Lower lobe of right lung (tissue), 2 donors: ENCODE measurements around the gene ZNF219. TPM values are rescaled to one million over a fixed set of nuclear protein-coding genes. Genes with fewer than 3 reads are reported as not detected.

Experiments
- ATAC-seq, 2 donors: fragments of 200-7000 bp; cut with Tn5 transposase; one replicate each; pipeline ENCODE4 v1.9.1; 2020 to 2022; ENCODE audit warnings: mild to moderate bottlenecking in 2 of 2, moderate library complexity in 2 of 2
- DNase-seq: peaks from one replicate; pipeline ENCODE4 v3.0.0-alpha.2; 2020
- H3K27ac ChIP-seq: fragments of 200-600 bp; one replicate; pipeline ENCODE4 v1.8.0; 2022
- H3K27me3 ChIP-seq: fragments of 200-600 bp; one replicate; pipeline ENCODE4 v1.8.0; 2022; ENCODE audit warnings: low read depth
- H3K36me3 ChIP-seq: fragments of 200-600 bp; one replicate; pipeline ENCODE4 v1.8.0; 2022; ENCODE audit warnings: mild to moderate bottlenecking
- H3K4me1 ChIP-seq: fragments of 200-600 bp; one replicate; pipeline ENCODE4 v1.8.0; 2022
- H3K4me3 ChIP-seq: fragments of 200-600 bp; one replicate; pipeline ENCODE4 v1.8.0; 2022; ENCODE audit warnings: mild to moderate bottlenecking
- H3K9me3 ChIP-seq: fragments of 200-600 bp; one replicate; pipeline ENCODE4 v1.8.0; 2022
- intact Hi-C: fragments of 100-400 bp; cut with DNase I; formaldehyde crosslinking; loops from one replicate; pipeline ENCODE4 v1.11.0; 2022
- total RNA-seq: library from RNA; stranded (reverse); fragmentation: NEBNext Ultra II Directional; extraction: Animal tissue kit (Norgen Biotek cat#: 25700); gene quantifications from one replicate; pipeline ENCODE4 v1.2.1, GENCODE V29; 2021
- TF ChIP-seq, protein P1 (sequence below): fragments of 200-600 bp; IDR thresholded peaks from one replicate; pipeline ENCODE4 v1.8.0; 2022; ENCODE audit warnings: antibody characterized with exemption, mild to moderate bottlenecking
- donor health status: DM: no; HTN: yes; CAD: no; lungs with severe emphysema.

The ZNF219 gene
- total RNA-seq, 1 donor from 2014 or later, result 46.1 TPM

DNA sequence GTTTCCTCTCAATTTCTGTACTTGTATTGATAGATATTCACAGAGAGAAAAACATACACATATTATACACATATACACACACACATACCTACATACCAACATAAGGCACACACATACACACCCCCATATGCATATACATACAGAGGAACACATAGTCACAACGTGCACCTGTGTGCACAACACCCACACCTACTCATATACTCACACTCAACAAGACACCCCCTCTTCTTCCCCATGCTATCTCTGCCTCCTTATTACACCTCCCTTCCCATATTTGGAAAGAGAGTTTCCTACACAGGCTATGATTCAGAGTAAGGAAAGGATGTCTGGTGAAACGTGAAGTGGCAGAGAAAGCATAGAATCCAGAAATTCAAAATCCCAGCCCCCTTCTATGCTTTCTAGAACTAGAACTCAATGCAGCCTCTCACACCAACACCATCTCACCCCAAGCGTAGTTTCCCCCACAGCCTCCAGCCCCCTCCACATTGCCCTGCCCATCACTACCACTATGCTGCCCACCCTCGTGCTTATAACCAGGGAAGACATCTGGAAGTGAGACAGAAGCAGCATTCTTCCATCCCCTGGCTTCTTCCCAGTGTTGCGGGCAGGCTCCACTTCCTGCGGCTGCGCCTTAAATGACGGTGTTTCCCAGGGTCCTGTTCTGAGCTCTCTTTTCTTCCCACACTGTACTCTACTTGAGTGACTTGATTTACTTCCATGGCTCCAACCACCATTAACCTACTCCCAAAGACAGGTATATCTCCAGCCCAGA, 38.4 kb downstream of the ZNF219 start:
- no peaks in the 10 kb centered on the region for H3K9me3 ChIP-seq
- ATAC-seq, result no peak
- H3K27me3 ChIP-seq, result no peaks in the 10 kb centered on the region
- no peak overlapping the region for H3K4me3 ChIP-seq
- DNase-seq, result no peak
- peaks cover 7% of the 10 kb centered on the region for H3K4me1 ChIP-seq
- intact Hi-C loops, result no loop called here
- H3K36me3 ChIP-seq, result no peaks in the 10 kb centered on the region
- no peak overlapping the region for H3K27ac ChIP-seq
- TF ChIP-seq, protein P1, sequence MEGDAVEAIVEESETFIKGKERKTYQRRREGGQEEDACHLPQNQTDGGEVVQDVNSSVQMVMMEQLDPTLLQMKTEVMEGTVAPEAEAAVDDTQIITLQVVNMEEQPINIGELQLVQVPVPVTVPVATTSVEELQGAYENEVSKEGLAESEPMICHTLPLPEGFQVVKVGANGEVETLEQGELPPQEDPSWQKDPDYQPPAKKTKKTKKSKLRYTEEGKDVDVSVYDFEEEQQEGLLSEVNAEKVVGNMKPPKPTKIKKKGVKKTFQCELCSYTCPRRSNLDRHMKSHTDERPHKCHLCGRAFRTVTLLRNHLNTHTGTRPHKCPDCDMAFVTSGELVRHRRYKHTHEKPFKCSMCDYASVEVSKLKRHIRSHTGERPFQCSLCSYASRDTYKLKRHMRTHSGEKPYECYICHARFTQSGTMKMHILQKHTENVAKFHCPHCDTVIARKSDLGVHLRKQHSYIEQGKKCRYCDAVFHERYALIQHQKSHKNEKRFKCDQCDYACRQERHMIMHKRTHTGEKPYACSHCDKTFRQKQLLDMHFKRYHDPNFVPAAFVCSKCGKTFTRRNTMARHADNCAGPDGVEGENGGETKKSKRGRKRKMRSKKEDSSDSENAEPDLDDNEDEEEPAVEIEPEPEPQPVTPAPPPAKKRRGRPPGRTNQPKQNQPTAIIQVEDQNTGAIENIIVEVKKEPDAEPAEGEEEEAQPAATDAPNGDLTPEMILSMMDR, result no peak

DNA sequence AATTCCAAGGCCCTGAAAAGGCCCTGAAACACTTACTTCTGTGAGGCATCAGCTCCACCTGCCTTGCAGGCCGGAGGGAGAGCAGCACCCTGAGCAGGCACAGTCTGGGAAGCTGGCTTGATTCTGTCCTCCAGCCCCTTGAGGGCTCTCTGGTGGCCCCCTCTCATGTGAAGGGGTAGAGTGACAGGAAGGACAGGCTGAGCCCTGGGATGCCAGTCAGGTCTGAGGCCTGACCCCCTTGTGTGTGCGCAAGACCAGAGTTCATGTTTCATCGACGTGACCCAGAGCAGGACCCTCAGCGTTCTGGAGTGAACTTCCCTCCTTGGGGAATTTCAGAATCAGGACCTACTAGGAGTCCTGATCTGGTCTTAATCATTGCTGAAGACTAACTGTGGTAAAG, 39.6 kb downstream of the ZNF219 start:
- DNase-seq (no peak), ATAC-seq (no peak)
- Histone ChIP-seq H3K9me3 (no peaks in the 10 kb centered on the region), H3K27me3 (no peaks in the 10 kb centered on the region), H3K4me1 (peaks cover 7% of the 10 kb centered on the region), H3K27ac (no peak overlapping the region), H3K4me3 (no peak overlapping the region), H3K36me3 (no peaks in the 10 kb centered on the region)
- intact Hi-C loops, result no loop called here
- TF ChIP-seq, protein P1, result no peak

- H3K27ac ChIP-seq, result no peak within 1 kb of the TSS
- peaks cover 7% of the 10 kb centered on the region for H3K4me1 ChIP-seq
- ATAC-seq, result no peak
- no peaks in the 10 kb centered on the region for H3K9me3 ChIP-seq
- H3K36me3 ChIP-seq, result no peaks in the 10 kb centered on the region
- no peak for DNase-seq
- intact Hi-C loops, result no loop called here
- TF ChIP-seq, protein P1, result no peak
- no peak within 1 kb of the TSS for H3K4me3 ChIP-seq
- no peaks in the 10 kb centered on the region for H3K27me3 ChIP-seq
Observed at GRCh38 chr14:21057803-21058675, 40.4 kb downstream of the ZNF219 start, which contains the start of gene RNASE8. Gene RNASE8, plus strand, starts transcription at chr14:21057822. Its CDS starts 71 bp downstream, at chr14:21057893.

DNA sequence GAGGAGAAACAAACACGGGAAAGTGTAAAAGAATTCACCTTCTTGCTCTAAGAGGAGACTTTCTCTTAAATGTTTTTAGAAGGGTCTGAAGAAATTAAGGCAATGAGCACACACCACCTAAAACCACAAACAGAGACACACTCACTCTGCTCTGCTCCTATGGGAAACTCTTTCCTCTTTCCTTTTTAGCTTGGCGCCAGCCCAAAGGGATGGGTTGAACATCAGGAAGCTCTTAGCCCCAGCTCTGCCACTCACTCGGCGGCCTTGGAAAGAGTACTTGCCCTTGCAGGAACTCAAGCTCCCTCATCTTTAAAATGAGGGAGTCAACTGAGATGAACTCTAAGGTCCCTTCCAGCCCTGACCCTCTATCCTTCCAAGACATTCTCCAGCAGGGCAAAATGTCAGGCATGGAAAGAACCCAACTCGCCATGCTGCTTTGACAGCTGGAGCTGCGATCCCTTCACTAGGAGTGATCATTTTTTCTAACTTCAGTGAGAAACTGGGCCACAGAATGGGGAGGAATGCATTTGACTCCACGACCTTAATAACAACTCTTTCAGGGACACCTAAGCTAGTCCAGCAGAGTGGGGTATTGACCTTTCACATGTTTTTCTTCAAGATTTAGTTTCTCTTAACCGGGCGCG, 41.8 kb downstream of the ZNF219 start:
- ATAC-seq, result no peak
- Histone ChIP-seq H3K9me3 (no peaks in the 10 kb centered on the region), H3K4me1 (peaks cover 7% of the 10 kb centered on the region), H3K27ac (no peak overlapping the region), H3K27me3 (no peaks in the 10 kb centered on the region), H3K4me3 (no peak overlapping the region), H3K36me3 (no peaks in the 10 kb centered on the region)
- intact Hi-C loops, result no loop called here
- TF ChIP-seq, protein P1, result no peak
- no peak for DNase-seq

GRCh38 chr14:21055432-21056117, 42.9 kb downstream of the ZNF219 start:
- no peaks in the 10 kb centered on the region for H3K9me3 ChIP-seq
- H3K4me3 ChIP-seq, result no peak overlapping the region
- H3K27ac ChIP-seq, result no peak overlapping the region
- intact Hi-C loops, result no loop called here
- no peak for DNase-seq
- TF ChIP-seq, protein P1, result no peak
- no peaks in the 10 kb centered on the region for H3K36me3 ChIP-seq
- H3K4me1 ChIP-seq, result peaks cover 7% of the 10 kb centered on the region
- ATAC-seq, result no peak
- no peaks in the 10 kb centered on the region for H3K27me3 ChIP-seq
